Skeletal muscle tissue (tissue), 4 donors: ENCODE measurements around the gene SLC8A1. TPM values are rescaled to one million over a fixed set of nuclear protein-coding genes. Genes with fewer than 3 reads are reported as not detected.

ENCODE experiments used
- H3K27ac ChIP-seq: one replicate; pipeline ENCODE4 v1.7.0; 2013; ENCODE audit warnings: mild to moderate bottlenecking, low read depth, low read length, inconsistent platforms
- H3K27me3 ChIP-seq, 3 donors: one replicate each; pipeline ENCODE4 v1.7.0; 2013; ENCODE audit warnings: low read length in 3 of 3; ENCODE audit not compliant: control insufficient read depth in 3 of 3, insufficient read depth in 3 of 3
- H3K36me3 ChIP-seq, 3 donors: one replicate each; pipeline ENCODE4 v1.7.0; 2013; ENCODE audit warnings: low read length in 3 of 3; ENCODE audit not compliant: control insufficient read depth in 3 of 3, insufficient read depth in 3 of 3
- H3K4me1 ChIP-seq, 3 donors: one replicate each; pipeline ENCODE4 v1.7.0; 2013; ENCODE audit warnings: low read length in 3 of 3, mild to moderate bottlenecking in 3 of 3; ENCODE audit not compliant: control insufficient read depth in 3 of 3, insufficient read depth in 3 of 3
- H3K4me3 ChIP-seq, 3 donors: one replicate each; pipeline ENCODE4 v1.7.0; 2013; ENCODE audit warnings: low read length in 3 of 3
- H3K9ac ChIP-seq, 3 donors: one replicate each; pipeline ENCODE4 v1.7.0; 2013; ENCODE audit warnings: low read length in 3 of 3, mild to moderate bottlenecking in 3 of 3, moderate library complexity in 2 of 3, low read depth in 1 of 3
- H3K9me3 ChIP-seq, 3 donors: one replicate each; pipeline ENCODE4 v1.7.0; 2013; ENCODE audit warnings: low read length in 3 of 3; ENCODE audit not compliant: control insufficient read depth in 3 of 3
- total RNA-seq: library from RNA; depleted of rRNA; stranded (reverse); fragments of >200 nt; gene quantifications from one replicate; pipeline ENCODE4 v1.2.3, GENCODE V29; 2014
- donor health status: Osteomylitis.

Gene SLC8A1
- total RNA-seq, 1 donor from 2014 or later, result 45.9 TPM

DNA sequence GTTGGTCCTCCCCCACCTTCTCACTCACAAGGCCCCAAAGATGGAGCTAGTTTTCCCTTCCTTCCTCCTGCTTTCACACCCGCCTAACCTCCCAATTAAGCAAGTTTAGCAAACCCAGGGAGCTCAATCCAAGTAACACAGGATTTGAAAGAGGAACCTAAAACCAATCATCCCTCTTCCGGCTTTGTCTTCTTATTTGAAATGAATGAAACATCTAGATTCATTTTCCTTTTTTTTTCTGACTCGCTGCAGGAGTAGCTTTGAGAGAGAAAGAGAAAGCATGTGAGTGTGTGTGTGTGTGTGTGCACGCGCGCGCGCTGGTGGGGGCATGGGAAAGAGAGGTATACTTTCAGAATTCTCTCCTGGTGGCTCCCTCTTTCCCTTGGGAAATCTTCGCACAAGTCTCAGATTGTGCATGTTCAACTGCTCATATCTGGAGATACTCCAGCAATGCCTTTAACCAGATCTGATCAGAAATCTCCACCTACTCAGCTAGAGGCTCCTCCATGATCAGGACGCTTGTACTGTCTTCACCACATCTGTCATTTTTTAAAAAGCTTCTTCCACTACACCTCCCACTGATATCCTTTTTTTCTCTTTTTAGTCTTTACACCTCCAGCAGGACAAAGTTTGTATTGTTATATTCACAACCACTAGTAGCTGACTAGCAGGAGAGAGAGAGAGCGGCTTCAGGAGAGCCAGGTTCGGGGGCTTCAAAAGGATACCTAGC lies 1.7 kb downstream of the SLC8A1 start:
- Histone ChIP-seq H3K4me3 (peak overlapping the region; percentile 21 to 91 (median 22)), H3K27ac (peak overlapping the region; percentile 18), H3K9ac (no peak overlapping the region), H3K27me3 (peaks cover 3 to 14% (median 13%) of the 10 kb centered on the region in 3 donors), H3K9me3 (no peaks in the 10 kb centered on the region), H3K4me1 (peaks cover 5 to 10% (median 6%) of the 10 kb centered on the region in 3 donors), H3K36me3 (no peaks in the 10 kb centered on the region)

DNA sequence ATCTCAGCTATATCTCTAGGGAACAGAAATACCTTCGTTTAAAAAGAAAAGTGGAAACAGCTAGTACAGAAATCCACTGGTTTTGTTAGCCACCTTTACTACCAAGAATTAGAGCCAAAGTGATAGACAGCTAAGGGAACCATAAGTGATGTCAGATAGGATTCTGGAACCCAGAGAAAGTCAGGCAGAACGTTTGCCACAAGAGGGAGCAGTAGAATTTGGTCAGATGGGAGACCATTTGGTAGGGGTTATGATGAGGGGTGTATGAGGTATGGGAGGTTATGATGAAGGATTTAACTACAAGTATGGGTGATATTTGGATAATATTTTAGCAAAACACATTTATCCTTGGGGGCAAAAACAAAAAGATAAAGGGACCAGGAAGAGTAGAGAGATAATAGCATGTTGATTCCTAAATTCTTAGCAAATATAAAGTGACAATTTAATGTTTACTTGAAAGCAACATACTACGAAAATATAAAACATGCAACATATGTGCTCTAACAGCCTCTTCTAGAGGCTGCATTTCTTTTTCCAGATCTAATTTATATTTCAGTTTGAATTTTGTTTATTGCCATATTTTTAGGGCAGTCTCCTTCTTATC lies 3.3 kb downstream of the SLC8A1 start:
- no peak overlapping the region for H3K9ac ChIP-seq
- peaks cover 3 to 14% (median 13%) of the 10 kb centered on the region in 3 donors for H3K27me3 ChIP-seq
- no peak overlapping the region for H3K27ac ChIP-seq
- H3K4me3 ChIP-seq, result no peak overlapping the region
- no peaks in the 10 kb centered on the region for H3K9me3 ChIP-seq
- H3K4me1 ChIP-seq, result peaks cover 5 to 10% (median 6%) of the 10 kb centered on the region in 3 donors
- no peaks in the 10 kb centered on the region for H3K36me3 ChIP-seq

DNA sequence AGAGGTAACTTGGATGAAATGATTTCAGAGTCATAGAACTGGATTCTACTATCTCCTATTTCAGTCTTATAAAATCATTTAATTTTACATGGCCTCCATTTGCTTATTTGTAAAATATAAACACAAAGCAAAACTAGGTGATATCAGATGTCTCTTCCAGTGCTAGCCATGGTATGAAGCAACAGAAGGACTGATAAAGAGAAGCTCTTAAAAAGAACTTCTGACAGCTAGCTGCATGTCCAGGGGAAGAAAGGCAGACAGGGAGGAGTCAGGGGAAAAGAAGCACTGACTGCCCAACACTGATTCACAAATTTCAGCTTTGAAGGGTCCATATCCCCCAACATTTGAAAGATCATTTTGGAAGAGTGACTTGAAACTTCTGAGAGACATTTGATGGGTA lies 6.4 kb downstream of the SLC8A1 start:
- no peaks in the 10 kb centered on the region for H3K9me3 ChIP-seq
- no peak overlapping the region for H3K27ac ChIP-seq
- H3K9ac ChIP-seq, result no peak overlapping the region
- H3K4me1 ChIP-seq, result no peaks in the 10 kb centered on the region
- H3K4me3 ChIP-seq, result no peak overlapping the region
- H3K27me3 ChIP-seq, result peaks cover 0 to 4% (median 4%) of the 10 kb centered on the region in 3 donors
- no peaks in the 10 kb centered on the region for H3K36me3 ChIP-seq

DNA sequence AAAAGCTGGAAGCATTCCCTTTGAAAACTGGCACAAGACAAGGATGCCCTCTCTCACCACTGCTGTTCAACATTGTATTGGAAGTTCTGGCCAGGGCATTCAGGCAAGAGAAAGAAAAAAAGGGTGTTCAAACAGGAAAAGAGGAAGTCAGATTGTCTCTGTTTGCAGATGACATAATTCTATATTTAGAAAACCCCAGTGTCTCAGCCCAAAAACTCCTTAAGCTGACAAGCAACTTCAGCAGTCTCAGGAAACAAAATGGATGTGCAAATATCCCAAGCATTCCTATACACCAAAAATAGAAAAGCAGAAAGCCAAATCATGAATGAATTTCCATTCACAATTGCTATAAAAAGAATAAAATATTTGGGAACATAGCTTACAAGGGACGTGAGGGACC lies 11.1 kb downstream of the SLC8A1 start:
- H3K36me3 ChIP-seq, result no peaks in the 10 kb centered on the region
- peaks cover 0 to 4% (median 0%) of the 10 kb centered on the region in 3 donors for H3K4me1 ChIP-seq
- no peak overlapping the region for H3K27ac ChIP-seq
- H3K9ac ChIP-seq, result no peak overlapping the region
- H3K9me3 ChIP-seq, result no peaks in the 10 kb centered on the region
- H3K27me3 ChIP-seq, result no peaks in the 10 kb centered on the region
- no peak overlapping the region for H3K4me3 ChIP-seq

DNA sequence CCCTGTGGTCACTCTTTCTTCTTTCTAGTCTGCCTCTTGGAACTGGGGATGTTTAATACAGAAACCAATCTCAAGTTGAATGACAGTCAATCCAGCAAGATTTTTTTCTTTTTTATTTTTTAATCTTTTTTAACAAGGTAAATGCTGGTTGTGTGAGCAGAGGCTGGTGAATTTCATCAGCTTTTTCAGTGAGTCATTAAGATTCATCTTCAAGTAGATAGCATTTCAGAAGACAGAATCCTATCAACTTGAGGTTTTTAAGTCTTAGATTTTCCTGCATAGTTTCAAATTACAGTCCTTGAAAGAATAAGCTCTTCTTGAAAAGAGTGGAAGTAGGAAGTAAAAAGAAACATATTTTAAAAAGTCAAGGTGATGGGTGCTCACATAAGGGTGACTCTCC lies 12.4 kb downstream of the SLC8A1 start:
- peaks cover 0 to 9% (median 0%) of the 10 kb centered on the region in 3 donors for H3K4me1 ChIP-seq
- H3K27me3 ChIP-seq, result no peaks in the 10 kb centered on the region
- H3K36me3 ChIP-seq, result no peaks in the 10 kb centered on the region
- no peaks in the 10 kb centered on the region for H3K9me3 ChIP-seq
- no peak overlapping the region for H3K4me3 ChIP-seq
- no peak overlapping the region for H3K27ac ChIP-seq
- H3K9ac ChIP-seq, result no peak overlapping the region

DNA sequence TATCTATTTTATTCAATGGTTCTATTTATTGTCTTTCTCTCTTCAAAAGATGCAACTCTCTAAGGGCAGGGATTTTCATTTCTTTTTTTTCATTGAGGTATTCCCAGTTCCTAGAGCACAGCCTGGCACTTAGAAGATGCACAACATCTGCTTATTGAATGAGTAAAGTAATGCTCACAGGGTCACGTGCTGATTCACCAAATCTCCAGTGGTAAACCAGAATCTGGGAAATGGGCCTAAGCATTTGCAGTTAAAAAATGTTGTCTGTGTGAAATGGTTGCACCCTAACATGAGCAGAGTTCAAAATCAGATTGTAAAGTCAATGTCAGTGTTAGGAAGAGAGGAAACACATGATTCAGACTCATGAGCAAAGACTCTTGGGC lies 15.8 kb downstream of the SLC8A1 start:
- no peaks in the 10 kb centered on the region for H3K9me3 ChIP-seq
- no peaks in the 10 kb centered on the region for H3K27me3 ChIP-seq
- H3K9ac ChIP-seq, result no peak overlapping the region
- H3K36me3 ChIP-seq, result no peaks in the 10 kb centered on the region
- peaks cover 0 to 9% (median 6%) of the 10 kb centered on the region in 3 donors for H3K4me1 ChIP-seq
- no peak overlapping the region for H3K27ac ChIP-seq
- no peak overlapping the region for H3K4me3 ChIP-seq

DNA sequence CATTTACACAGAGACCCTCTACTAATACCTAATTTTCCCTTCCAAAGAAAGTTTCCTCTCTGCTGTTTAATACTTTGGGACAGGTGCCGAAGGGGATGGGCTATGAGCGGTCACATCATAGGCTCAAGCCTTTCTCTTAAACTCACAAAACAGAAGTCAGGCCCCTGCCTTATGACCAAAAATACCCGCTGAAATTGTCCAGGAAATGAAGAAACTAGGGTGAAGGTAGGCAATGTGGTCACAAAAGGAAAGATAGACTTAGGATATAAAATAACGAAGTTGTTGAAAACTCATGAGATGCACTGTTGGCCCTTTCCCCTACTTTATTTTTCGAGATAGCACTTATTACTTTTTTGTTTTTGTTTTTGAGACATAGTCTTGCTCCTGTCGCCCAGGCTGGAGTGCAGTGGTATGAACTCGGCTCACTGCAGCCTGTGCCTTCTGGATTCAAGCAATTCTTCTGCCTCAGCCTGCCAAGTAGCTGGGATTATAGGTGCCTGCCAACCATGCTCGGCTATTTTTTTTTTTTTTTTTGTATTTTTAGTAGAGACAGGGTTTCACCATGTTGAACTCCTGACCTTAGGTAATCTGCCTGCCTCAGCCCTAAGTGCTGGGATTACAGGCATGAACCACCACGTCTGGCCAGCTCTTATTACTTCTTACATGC lies 16.3 kb downstream of the SLC8A1 start:
- Histone ChIP-seq H3K9ac (no peak overlapping the region), H3K27ac (no peak overlapping the region), H3K27me3 (no peaks in the 10 kb centered on the region), H3K4me3 (no peak overlapping the region), H3K4me1 (peaks cover 0 to 9% (median 7%) of the 10 kb centered on the region in 3 donors), H3K36me3 (no peaks in the 10 kb centered on the region), H3K9me3 (no peaks in the 10 kb centered on the region)

DNA sequence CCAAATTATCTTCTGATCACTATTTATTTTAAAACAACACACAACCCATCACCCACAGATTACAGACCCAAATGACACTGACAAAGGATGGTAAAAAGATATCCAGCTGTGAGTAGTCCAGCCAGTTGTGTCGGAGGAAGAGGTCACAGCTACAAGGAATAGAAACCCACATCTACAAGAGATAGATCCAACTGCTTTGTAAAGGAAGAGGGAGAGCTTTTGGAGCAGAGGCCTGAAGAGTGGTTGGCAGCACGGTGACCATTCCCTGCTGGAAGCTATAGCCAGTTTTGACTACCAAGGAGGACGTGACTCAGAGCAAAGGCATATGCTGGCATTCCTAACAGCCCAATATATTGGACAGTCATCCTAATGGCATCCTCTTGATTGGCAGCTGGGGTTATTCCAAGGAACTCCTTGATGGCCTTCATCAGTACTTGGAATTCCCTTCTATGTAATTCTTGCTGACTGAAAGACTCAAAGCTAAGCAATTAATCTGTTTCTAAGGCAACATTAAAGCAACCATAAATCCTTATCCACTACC lies 17.1 kb downstream of the SLC8A1 start:
- Histone ChIP-seq H3K9ac (no peak overlapping the region), H3K4me1 (peaks cover 0 to 9% (median 7%) of the 10 kb centered on the region in 3 donors), H3K4me3 (no peak overlapping the region)

DNA sequence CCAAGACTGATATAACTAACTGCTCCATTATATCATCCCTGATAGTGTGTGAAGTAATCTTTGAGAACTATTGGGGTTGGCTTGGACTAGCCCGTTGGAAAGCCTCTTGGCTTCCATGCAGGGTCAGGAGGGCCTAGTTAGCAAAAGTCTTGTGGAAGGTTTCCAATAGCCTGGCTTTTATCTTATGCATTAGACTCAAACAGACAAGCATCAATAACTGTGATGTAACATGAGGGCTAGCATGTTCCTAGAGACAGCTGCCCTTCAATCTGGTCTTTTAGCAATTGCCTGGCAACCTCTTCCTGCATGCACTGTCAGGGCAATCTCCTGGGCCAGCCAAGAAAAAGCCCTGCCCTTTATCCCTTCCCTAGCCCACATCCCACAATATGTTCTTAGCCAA lies 18.2 kb downstream of the SLC8A1 start:
- H3K4me3 ChIP-seq, result no peak overlapping the region
- H3K27ac ChIP-seq, result no peak overlapping the region
- H3K27me3 ChIP-seq, result no peaks in the 10 kb centered on the region
- H3K9ac ChIP-seq, result no peak overlapping the region
- no peaks in the 10 kb centered on the region for H3K36me3 ChIP-seq
- H3K4me1 ChIP-seq, result peaks cover 0 to 9% (median 7%) of the 10 kb centered on the region in 3 donors
- no peaks in the 10 kb centered on the region for H3K9me3 ChIP-seq

More for the DNA sequence above, 17.1 kb downstream of the SLC8A1 start:
- H3K9me3 ChIP-seq, result no peaks in the 10 kb centered on the region
- H3K27me3 ChIP-seq, result no peaks in the 10 kb centered on the region
- no peaks in the 10 kb centered on the region for H3K36me3 ChIP-seq
- no peak overlapping the region for H3K27ac ChIP-seq
